ENCODE results near the gene TGFBRAP1. TPM values are rescaled to one million over a fixed set of nuclear protein-coding genes. Genes with fewer than 3 reads are reported as not detected.

TGFBRAP1 gene
- total RNA-seq, 1 experiment from 2014 or later, result 19.3 TPM

DNA sequence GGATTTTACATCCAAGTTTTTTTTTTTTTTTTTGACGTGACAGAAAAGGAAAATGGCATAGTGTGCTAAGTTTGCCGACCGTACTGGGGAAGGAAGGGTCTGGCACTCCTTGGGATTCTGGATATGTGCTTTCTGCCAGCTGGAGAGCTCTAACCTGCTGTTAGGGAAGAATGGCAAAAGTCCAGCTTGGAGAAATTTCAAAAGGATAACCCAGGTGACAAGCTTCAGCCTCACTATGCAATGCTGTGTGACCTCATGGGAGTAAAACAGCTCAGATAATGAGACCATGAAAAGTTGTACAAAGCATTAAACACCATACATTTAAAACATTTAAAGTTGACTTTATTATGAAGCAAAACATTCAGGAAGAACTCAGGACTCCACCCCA, 98.3 kb downstream of the TGFBRAP1 start:
- intact Hi-C loops (cut with micrococcal nuclease), result no loop called here
- POLR2A ChIA-PET, result no interaction called here
- CTCF ChIA-PET, result interaction anchor here (0.6 to 17.3 kb wide), 5 partner anchors 9 to 116 kb away, joined by 3 to 420 read pairs (median 4); no protein-coding TSS in a partner anchor
- Mint-ChIP-seq H3K27me3 (ENCODE audit: insufficient read depth, unreplicated experiment) (peaks cover 39% of the 10 kb centered on the region), H3K4me1 (ENCODE audit: insufficient read depth, unreplicated experiment) (peaks cover 6% of the 10 kb centered on the region), H3K4me3 (ENCODE audit: unreplicated experiment) (no peak overlapping the region), H3K9me3 (ENCODE audit: unreplicated experiment) (no peaks in the 10 kb centered on the region), H3K27ac (ENCODE audit: low read depth, unreplicated experiment) (no peak overlapping the region), H3K36me3 (ENCODE audit: insufficient read depth, unreplicated experiment) (no peaks in the 10 kb centered on the region)
- TF ChIP-seq, protein P1, sequence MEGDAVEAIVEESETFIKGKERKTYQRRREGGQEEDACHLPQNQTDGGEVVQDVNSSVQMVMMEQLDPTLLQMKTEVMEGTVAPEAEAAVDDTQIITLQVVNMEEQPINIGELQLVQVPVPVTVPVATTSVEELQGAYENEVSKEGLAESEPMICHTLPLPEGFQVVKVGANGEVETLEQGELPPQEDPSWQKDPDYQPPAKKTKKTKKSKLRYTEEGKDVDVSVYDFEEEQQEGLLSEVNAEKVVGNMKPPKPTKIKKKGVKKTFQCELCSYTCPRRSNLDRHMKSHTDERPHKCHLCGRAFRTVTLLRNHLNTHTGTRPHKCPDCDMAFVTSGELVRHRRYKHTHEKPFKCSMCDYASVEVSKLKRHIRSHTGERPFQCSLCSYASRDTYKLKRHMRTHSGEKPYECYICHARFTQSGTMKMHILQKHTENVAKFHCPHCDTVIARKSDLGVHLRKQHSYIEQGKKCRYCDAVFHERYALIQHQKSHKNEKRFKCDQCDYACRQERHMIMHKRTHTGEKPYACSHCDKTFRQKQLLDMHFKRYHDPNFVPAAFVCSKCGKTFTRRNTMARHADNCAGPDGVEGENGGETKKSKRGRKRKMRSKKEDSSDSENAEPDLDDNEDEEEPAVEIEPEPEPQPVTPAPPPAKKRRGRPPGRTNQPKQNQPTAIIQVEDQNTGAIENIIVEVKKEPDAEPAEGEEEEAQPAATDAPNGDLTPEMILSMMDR (IDR thresholded peaks at IDR 0.05; ENCODE audit: unreplicated experiment), result no peak
- BruUV-seq (replicated peaks), result no TSS peak
- DNase-seq (ENCODE audit: unreplicated experiment), result no peak

DNA sequence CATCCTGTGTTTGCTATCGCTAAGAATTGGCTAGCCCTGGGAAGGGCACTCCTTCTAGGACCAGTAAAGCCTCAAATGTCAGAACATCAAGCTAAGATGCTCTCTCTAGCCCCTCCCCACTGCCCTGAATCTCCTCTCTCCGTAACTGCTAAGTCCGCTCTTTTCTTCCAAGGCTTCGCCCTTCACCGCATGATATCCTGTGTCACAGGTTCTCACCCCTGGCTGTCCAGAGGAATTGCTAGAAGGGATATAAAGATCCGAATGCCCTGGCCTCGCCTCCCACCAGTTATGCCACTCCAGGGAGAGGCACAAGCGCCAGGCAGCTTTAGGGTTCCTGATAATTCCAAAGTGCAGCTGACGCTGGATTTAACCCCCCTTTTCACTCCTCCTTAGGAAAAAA, 105.1 kb downstream of the TGFBRAP1 start:
- ChIA-PET CTCF (interaction anchor here (0.6 to 2.2 kb wide), 4 partner anchors 10 to 110 kb away, joined by 3 to 12 read pairs (median 5); no protein-coding TSS in a partner anchor), POLR2A (no interaction called here)
- intact Hi-C loops (cut with micrococcal nuclease), result no loop called here
- no TSS peak for BruUV-seq (replicated peaks)
- Mint-ChIP-seq H3K9me3 (ENCODE audit: unreplicated experiment) (no peaks in the 10 kb centered on the region), H3K27ac (ENCODE audit: low read depth, unreplicated experiment) (no peak overlapping the region), H3K36me3 (ENCODE audit: insufficient read depth, unreplicated experiment) (no peaks in the 10 kb centered on the region), H3K4me3 (ENCODE audit: unreplicated experiment) (no peak overlapping the region), H3K4me1 (ENCODE audit: insufficient read depth, unreplicated experiment) (no peaks in the 10 kb centered on the region), H3K27me3 (ENCODE audit: insufficient read depth, unreplicated experiment) (peaks cover 62% of the 10 kb centered on the region)
- no peak for DNase-seq (ENCODE audit: unreplicated experiment)
- TF ChIP-seq, protein P1 (IDR thresholded peaks at IDR 0.05; ENCODE audit: unreplicated experiment), result no peak

DNA sequence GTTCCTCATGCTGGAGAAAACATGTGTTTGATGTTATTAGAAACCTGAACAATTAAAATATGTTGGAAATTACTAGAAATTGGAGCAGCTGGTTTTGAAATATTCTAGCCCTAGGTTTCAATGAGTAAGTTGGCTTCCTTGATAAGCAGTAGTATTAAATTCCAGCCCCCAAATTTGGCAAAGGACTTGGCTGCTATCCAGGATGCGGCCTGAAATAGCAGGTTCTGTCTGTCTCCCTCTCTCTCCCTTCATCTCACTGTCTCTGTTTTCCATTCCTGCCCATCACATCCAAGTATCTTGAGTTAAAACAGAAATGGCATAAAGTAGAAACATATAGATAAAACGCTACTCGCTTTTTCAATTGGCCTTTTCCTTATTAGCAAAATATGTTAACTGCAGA, 108.9 kb downstream of the TGFBRAP1 start:
- Mint-ChIP-seq H3K36me3 (ENCODE audit: insufficient read depth, unreplicated experiment) (no peaks in the 10 kb centered on the region), H3K9me3 (ENCODE audit: unreplicated experiment) (no peaks in the 10 kb centered on the region), H3K27me3 (ENCODE audit: insufficient read depth, unreplicated experiment) (peaks cover 35% of the 10 kb centered on the region), H3K27ac (ENCODE audit: low read depth, unreplicated experiment) (no peak overlapping the region), H3K4me3 (ENCODE audit: unreplicated experiment) (no peak overlapping the region), H3K4me1 (ENCODE audit: insufficient read depth, unreplicated experiment) (no peaks in the 10 kb centered on the region)
- POLR2A ChIA-PET, result no interaction called here
- BruUV-seq (replicated peaks), result no TSS peak
- TF ChIP-seq, protein P1 (IDR thresholded peaks at IDR 0.05; ENCODE audit: unreplicated experiment), result no peak
- no peak for DNase-seq (ENCODE audit: unreplicated experiment)
- intact Hi-C loops (cut with micrococcal nuclease), result no loop called here
- CTCF ChIA-PET, result interaction anchor here (1.8 to 2.4 kb wide), 2 partner anchors 15 to 18 kb away, joined by 7 to 10 read pairs; no protein-coding TSS in a partner anchor

DNA sequence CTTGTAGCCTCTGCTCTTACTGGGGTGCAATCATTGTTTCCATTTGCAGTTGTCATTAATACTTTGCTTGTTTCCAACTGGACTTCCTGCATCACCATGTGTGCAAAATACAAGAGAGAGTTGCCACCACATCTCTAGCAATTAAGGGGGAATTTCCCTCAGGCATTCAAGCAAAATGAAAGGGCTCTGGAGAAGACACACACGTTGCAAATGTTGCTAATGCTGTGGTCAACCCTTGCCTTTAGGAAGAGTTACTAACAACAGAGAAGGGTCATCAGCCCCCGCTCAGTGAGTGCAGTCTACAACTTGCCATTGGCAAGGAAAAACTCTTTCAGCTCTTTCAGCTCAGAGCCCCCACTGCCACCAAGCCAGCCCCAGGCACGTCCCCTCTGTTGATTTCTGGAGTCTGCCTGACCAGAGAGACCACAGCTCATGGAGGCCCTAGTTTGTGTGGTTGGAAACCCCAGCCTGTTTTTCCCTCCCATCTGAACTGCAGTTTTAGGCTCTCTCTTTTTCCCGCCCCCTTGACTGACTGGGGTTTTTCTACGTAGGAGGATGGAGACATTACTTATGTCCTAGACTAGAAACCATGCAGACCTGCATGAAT, 113.8 kb downstream of the TGFBRAP1 start:
- TF ChIP-seq, protein P1 (IDR thresholded peaks at IDR 0.05; ENCODE audit: unreplicated experiment), result no peak
- intact Hi-C loops (cut with micrococcal nuclease), result no loop called here
- H3K4me1 Mint-ChIP-seq (ENCODE audit: insufficient read depth, unreplicated experiment), result no peaks in the 10 kb centered on the region
- no peak overlapping the region for H3K4me3 Mint-ChIP-seq (ENCODE audit: unreplicated experiment)
- DNase-seq (ENCODE audit: unreplicated experiment), result no peak
- no peaks in the 10 kb centered on the region for H3K9me3 Mint-ChIP-seq (ENCODE audit: unreplicated experiment)
- POLR2A ChIA-PET, result no interaction called here
- H3K27me3 Mint-ChIP-seq (ENCODE audit: insufficient read depth, unreplicated experiment), result peaks cover 2% of the 10 kb centered on the region
- H3K27ac Mint-ChIP-seq (ENCODE audit: low read depth, unreplicated experiment), result no peak overlapping the region
- BruUV-seq (replicated peaks), result no TSS peak
- H3K36me3 Mint-ChIP-seq (ENCODE audit: insufficient read depth, unreplicated experiment), result no peaks in the 10 kb centered on the region
- CTCF ChIA-PET, result interaction anchor here (0.6 to 1.5 kb wide), 2 partner anchors 34 to 36 kb away, joined by 3 read pairs; no protein-coding TSS in a partner anchor

Other genes with a start within 250 kb of the TGFBRAP1 start
- gene GPR45, start 88.0 kb downstream of the TGFBRAP1 start, total RNA-seq (2022), result not detected in 2 replicates
- 24.2 and 24.5 TPM in 2 replicates for gene C2orf49, start 7.8 kb upstream of the TGFBRAP1 start, total RNA-seq (2022)
- gene FHL2, start 69.3 kb upstream of the TGFBRAP1 start, total RNA-seq (2022), result 77.3 and 93.2 TPM in 2 replicates